K562 (cell line): Measurements from ENCODE around the gene MRPS26. TPM values are rescaled to one million over a fixed set of nuclear protein-coding genes. Genes with fewer than 3 reads are reported as not detected.

Experiments used
- BCOR ChIP-seq: fragments of 450-650 bp; IDR thresholded peaks from 2 replicates; pipeline ENCODE4 v1.6.1; 2016
- CBFA2T2 ChIP-seq: fragments of 450-650 bp; conservative IDR thresholded peaks from 2 replicates; pipeline ENCODE4 v1.6.1; 2017; ENCODE audit warnings: mild to moderate bottlenecking
- EP400 ChIP-seq: fragments of 450-650 bp; IDR thresholded peaks from 2 replicates; pipeline ENCODE4 v1.6.1; 2017; ENCODE audit warnings: antibody characterized with exemption, mild to moderate bottlenecking, moderate library complexity
- FOXA3 ChIP-seq, 2 experiments: fragments of 450-650 bp in 1 of 2; sonication (generic) in 1 of 2; formaldehyde crosslinking; IDR thresholded peaks in 1 of 2; conservative IDR thresholded peaks in 1 of 2; 2 replicates each; pipeline versions ENCODE4 v1.4.0 to v1.8.0; 2020 to 2022; ENCODE audit warnings: mild to moderate bottlenecking in 2 of 2, missing genetic modification reagents in 1 of 2
- FOXK2 ChIP-seq, 2 experiments: fragments of 450-650 bp; IDR thresholded peaks in 1 of 2; conservative IDR thresholded peaks in 1 of 2; 2 replicates each; pipeline ENCODE4 v1.6.1; 2016; ENCODE audit warnings: low read depth in 2 of 2, mild to moderate bottlenecking in 1 of 2
- GATAD2B ChIP-seq: fragments of 450-650 bp; IDR thresholded peaks from 2 replicates; pipeline ENCODE4 v1.6.1; 2017; ENCODE audit warnings: mild to moderate bottlenecking, borderline replicate concordance
- HDAC1 ChIP-seq, 2 experiments: fragments of 450-650 bp; IDR thresholded peaks; 2 replicates each; pipeline ENCODE4 v1.6.1; 2016 to 2017; ENCODE audit warnings: inconsistent platforms in 1 of 2, mild to moderate bottlenecking in 1 of 2, moderate library complexity in 1 of 2
- L3MBTL2 ChIP-seq: fragments of 450-650 bp; IDR thresholded peaks from 2 replicates; pipeline ENCODE4 v1.6.1; 2016; ENCODE audit warnings: mild to moderate bottlenecking, moderate library complexity
- LEF1 ChIP-seq: fragments of 450-650 bp; IDR thresholded peaks from 2 replicates; pipeline ENCODE4 v1.6.1; 2016; ENCODE audit warnings: mild to moderate bottlenecking
- MAFF ChIP-seq: IDR thresholded peaks from 2 replicates; pipeline ENCODE4 v1.6.1; 2012; ENCODE audit warnings: low read length, improper control_type of control experiment
- MAFG ChIP-seq: fragments of 450-650 bp; conservative IDR thresholded peaks from 2 replicates; pipeline ENCODE4 v1.6.1; 2016; ENCODE audit warnings: missing genetic modification characterization, missing compliant biosample characterization
- MEIS2 ChIP-seq: fragments of 450-650 bp; IDR thresholded peaks from 2 replicates; pipeline ENCODE4 v1.6.1; 2014; ENCODE audit warnings: mild to moderate bottlenecking; ENCODE audit not compliant: partially characterized antibody
- PHF8 ChIP-seq: fragments of 200-600 bp; sonication (generic); IDR thresholded peaks from 2 replicates; pipeline ENCODE4 v1.6.1; 2012; ENCODE audit warnings: mixed run types, mild to moderate bottlenecking, inconsistent platforms, low read length, moderate library complexity, borderline replicate concordance
- PML ChIP-seq: IDR thresholded peaks from 2 replicates; pipeline ENCODE4 v1.6.1; 2012; ENCODE audit warnings: low read length, inconsistent platforms
- SMAD4 ChIP-seq: fragments of 250-450 bp; sonication (Bioruptor Pico); conservative IDR thresholded peaks from 2 replicates; pipeline ENCODE4 v1.8.0; 2021; ENCODE audit warnings: inconsistent platforms, mild to moderate bottlenecking, moderate library complexity
- TAF9B ChIP-seq: fragments of 450-650 bp; IDR thresholded peaks from 2 replicates; pipeline ENCODE4 v1.6.1; 2018; ENCODE audit warnings: mild to moderate bottlenecking; ENCODE audit not compliant: partially characterized antibody
- TFAP4 ChIP-seq: sonication (generic); formaldehyde crosslinking; IDR thresholded peaks from 2 replicates; pipeline ENCODE4 v1.8.0; 2022; ENCODE audit warnings: missing genetic modification reagents, mild to moderate bottlenecking, moderate library complexity, borderline replicate concordance
- ZNF316 ChIP-seq: fragments of 450-650 bp; IDR thresholded peaks from 2 replicates; pipeline ENCODE4 v1.6.1; 2016
- polyA plus RNA-seq, 8 experiments: library from polyadenylated mRNA; depleted of rRNA in 4 of 8; stranded (reverse) in 5 of 8; unstranded in 3 of 8; fragments of >200 nt; fragmentation: Nextera tagmentation in 2 of 8; fragmentation: Illumina TruSeq in 1 of 8; extraction: Ambion mirVana in 2 of 8; extraction: Trizol in 1 of 8; gene quantifications; 2 replicates each; pipeline versions ENCODE4 v1.2.1 to v1.2.3, GENCODE V29; 2011 to 2014; ENCODE audit warnings: inconsistent platforms in 1 of 8, missing spikeins in 1 of 8
- total RNA-seq, 7 experiments: library from RNA; depleted of rRNA in 6 of 7; stranded (reverse); fragments of >200 nt in 6 of 7; fragmentation: Illumina TruSeq in 2 of 7; extraction: Trizol in 2 of 7; gene quantifications; 2 replicates each; pipeline versions ENCODE4 v1.2.1 to v1.2.3, GENCODE V29; 2011 to 2021; ENCODE audit warnings: low replicate concordance in 1 of 7
- TF ChIP-seq, protein P1 (sequence below): fragments of 250-450 bp; sonication (Bioruptor Pico); IDR thresholded peaks from 2 replicates; pipeline ENCODE4 v1.8.0; 2021; ENCODE audit warnings: mild to moderate bottlenecking, moderate library complexity
- TF ChIP-seq, protein P2 (sequence below): sonication (generic); formaldehyde crosslinking; IDR thresholded peaks from 2 replicates; pipeline ENCODE4 v1.8.1; 2023; ENCODE audit warnings: mild to moderate bottlenecking, missing genetic modification reagents
- TF ChIP-seq, protein P3 (sequence below): fragments of 450-650 bp; IDR thresholded peaks from 2 replicates; pipeline ENCODE4 v1.6.1; 2018; ENCODE audit not compliant: partially characterized antibody

Gene MRPS26
- total and polyA plus RNA-seq, 9 of the 15 experiments (the other 6 are each of a cell fraction or from before 2014, with no cell fraction given), result 2.7 to 70.5 (median 28.8) TPM

- TF ChIP-seq ZNF316 (peak; percentile 91), FOXK2 (conservative IDR thresholded peaks at IDR 0.05 in 1 of 2, IDR thresholded peaks at IDR 0.05 in 1 of 2; ENCODE audit: low read depth in 2 of 2) (peak in 1 of 2 experiments; percentile 37; a peak in 2 of 4 replicates), TFAP4 (CRISPR knock-in tag) (peak; percentile 92), GATAD2B (no peak), MEIS2 (peak; percentile 75), EP400 (peak; percentile 82), L3MBTL2 (peak; percentile 59), SMAD4 (CRISPR knock-in tag) (peak; percentile 41; the same call in 1 of the 2 replicates), LEF1 (peak; percentile 84), FOXA3 (CRISPR knock-in tag; conservative IDR thresholded peaks at IDR 0.05 in 1 of 2, IDR thresholded peaks at IDR 0.05 in 1 of 2) (no peak), PHF8 (0 out of 2 replicates have a peak, but pooled peaks have one; percentile 19), CBFA2T2 (peak; percentile 72), BCOR (0 out of 2 replicates have a peak, but pooled peaks have one; percentile 36), MAFF (peak; percentile 53), TAF9B (peak; percentile 94), MAFG (tag) (peak; percentile 80), PML (0 out of 2 replicates have a peak, but pooled peaks have one; percentile 50), HDAC1 (IDR thresholded peaks at IDR 0.05) (peak in 1 of 2 experiments; percentile 78; a peak in 2 of 4 replicates)
- TF ChIP-seq, protein P1, sequence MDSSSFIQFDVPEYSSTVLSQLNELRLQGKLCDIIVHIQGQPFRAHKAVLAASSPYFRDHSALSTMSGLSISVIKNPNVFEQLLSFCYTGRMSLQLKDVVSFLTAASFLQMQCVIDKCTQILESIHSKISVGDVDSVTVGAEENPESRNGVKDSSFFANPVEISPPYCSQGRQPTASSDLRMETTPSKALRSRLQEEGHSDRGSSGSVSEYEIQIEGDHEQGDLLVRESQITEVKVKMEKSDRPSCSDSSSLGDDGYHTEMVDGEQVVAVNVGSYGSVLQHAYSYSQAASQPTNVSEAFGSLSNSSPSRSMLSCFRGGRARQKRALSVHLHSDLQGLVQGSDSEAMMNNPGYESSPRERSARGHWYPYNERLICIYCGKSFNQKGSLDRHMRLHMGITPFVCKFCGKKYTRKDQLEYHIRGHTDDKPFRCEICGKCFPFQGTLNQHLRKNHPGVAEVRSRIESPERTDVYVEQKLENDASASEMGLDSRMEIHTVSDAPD (CRISPR knock-in tag), result no peak
- TF ChIP-seq, protein P2, sequence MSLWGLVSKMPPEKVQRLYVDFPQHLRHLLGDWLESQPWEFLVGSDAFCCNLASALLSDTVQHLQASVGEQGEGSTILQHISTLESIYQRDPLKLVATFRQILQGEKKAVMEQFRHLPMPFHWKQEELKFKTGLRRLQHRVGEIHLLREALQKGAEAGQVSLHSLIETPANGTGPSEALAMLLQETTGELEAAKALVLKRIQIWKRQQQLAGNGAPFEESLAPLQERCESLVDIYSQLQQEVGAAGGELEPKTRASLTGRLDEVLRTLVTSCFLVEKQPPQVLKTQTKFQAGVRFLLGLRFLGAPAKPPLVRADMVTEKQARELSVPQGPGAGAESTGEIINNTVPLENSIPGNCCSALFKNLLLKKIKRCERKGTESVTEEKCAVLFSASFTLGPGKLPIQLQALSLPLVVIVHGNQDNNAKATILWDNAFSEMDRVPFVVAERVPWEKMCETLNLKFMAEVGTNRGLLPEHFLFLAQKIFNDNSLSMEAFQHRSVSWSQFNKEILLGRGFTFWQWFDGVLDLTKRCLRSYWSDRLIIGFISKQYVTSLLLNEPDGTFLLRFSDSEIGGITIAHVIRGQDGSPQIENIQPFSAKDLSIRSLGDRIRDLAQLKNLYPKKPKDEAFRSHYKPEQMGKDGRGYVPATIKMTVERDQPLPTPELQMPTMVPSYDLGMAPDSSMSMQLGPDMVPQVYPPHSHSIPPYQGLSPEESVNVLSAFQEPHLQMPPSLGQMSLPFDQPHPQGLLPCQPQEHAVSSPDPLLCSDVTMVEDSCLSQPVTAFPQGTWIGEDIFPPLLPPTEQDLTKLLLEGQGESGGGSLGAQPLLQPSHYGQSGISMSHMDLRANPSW (CRISPR knock-in tag), result no peak
- TF ChIP-seq, protein P3, sequence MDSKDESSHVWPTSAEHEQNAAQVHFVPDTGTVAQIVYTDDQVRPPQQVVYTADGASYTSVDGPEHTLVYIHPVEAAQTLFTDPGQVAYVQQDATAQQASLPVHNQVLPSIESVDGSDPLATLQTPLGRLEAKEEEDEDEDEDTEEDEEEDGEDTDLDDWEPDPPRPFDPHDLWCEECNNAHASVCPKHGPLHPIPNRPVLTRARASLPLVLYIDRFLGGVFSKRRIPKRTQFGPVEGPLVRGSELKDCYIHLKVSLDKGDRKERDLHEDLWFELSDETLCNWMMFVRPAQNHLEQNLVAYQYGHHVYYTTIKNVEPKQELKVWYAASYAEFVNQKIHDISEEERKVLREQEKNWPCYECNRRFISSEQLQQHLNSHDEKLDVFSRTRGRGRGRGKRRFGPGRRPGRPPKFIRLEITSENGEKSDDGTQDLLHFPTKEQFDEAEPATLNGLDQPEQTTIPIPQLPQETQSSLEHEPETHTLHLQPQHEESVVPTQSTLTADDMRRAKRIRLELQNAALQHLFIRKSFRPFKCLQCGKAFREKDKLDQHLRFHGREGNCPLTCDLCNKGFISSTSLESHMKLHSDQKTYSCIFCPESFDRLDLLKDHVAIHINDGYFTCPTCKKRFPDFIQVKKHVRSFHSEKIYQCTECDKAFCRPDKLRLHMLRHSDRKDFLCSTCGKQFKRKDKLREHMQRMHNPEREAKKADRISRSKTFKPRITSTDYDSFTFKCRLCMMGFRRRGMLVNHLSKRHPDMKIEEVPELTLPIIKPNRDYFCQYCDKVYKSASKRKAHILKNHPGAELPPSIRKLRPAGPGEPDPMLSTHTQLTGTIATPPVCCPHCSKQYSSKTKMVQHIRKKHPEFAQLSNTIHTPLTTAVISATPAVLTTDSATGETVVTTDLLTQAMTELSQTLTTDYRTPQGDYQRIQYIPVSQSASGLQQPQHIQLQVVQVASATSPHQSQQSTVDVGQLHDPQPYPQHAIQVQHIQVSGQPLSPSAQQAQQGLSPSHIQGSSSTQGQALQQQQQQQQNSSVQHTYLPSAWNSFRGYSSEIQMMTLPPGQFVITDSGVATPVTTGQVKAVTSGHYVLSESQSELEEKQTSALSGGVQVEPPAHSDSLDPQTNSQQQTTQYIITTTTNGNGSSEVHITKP, result peak; percentile 29
Observed at GRCh38 chr20:3077618-3078134, 31.8 kb downstream of the MRPS26 start (continued).
